GM21529 (cell line): ENCODE results near the gene SLC46A2.

Experiments
- ATAC-seq: cut with Tn5 transposase; IDR thresholded peaks from one replicate; pipeline ENCODE4 v1.9.1; 2021; ENCODE audit not compliant: unreplicated experiment

SLC46A2 gene

DNA sequence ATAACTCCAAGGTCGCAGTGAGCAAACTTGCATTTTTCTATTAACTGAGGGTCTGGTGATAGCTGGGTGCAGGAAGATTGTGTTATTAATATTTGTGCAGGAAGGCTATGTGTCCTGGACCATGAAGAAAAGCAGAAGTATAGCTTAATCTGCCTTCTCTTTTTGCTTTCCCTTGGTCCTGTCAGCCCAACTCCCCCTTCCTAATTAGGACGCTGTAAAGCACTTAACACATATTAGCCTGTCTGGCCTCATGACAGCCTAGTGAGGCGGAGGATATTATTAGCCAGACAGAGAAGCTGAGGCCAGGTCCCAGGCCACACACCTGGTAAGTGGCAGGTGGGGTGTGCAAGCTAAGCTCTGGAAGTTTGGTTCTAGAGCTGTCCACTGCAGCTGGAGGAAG is 29.5 kb downstream of the SLC46A2 start:
- ATAC-seq = no peak

DNA sequence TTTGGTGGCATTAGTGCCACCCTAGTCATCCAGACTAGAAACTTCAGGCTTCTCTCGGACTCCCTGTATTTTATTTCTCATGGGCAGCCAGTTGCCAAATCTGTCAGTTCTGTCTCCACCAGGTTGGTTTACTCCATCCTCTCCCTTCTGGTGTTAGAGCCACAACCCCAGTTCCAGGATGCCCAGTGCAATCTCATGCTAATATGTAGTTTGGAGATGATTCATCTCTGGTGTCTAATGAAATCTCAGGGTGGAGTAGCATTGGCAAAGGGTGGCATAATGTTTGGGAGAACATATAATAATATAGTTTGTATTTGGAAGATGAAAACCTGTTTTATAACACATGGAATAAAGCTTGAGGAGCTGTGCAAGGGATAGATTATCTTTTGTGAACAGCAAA is 30.2 kb downstream of the SLC46A2 start:
- no peak for ATAC-seq

DNA sequence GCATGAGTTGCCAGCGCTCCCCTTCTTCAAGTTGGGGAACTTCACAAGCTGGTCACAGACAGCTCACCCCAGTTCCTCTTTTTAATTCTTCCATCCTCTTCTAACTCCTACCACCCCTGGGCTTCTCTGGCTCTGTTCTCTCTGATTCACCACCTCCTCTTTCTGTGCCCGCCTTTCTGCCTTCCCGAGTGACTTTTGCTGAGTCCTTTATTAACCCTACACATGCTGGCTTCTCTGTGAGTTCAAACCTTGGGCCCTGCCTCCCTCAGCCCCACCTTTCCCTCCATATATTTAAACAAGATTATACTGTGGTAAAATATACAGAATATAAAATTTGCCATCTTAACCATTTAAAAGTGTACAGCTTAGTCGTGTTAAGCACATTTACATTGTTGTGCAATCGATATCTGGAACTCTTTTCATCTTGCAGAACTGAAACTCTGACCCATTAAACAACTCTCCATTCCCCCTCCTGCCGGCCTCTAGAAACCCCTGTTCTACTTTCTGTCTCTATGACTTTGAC is 32.0 kb downstream of the SLC46A2 start:
- peak; percentile 66 for ATAC-seq

DNA sequence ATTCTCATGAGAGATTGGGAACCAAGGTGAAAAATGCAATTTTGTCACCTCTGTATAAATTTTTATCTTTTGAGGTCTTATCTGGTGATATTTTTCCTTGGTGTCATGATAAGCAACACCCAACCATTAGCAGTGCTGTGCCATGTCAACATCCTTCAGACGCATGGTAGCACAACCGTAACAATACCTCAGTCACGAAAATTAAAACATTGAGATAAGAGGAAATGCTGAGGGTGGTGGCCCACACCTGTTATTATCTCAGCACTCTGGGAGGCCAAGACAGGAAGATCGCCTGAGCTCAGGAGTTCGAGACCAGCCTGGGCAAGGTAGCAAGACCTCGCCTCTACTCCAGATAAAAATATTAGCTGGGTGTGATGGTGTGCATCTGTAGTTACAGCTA is 32.7 kb downstream of the SLC46A2 start:
- no peak for ATAC-seq

DNA sequence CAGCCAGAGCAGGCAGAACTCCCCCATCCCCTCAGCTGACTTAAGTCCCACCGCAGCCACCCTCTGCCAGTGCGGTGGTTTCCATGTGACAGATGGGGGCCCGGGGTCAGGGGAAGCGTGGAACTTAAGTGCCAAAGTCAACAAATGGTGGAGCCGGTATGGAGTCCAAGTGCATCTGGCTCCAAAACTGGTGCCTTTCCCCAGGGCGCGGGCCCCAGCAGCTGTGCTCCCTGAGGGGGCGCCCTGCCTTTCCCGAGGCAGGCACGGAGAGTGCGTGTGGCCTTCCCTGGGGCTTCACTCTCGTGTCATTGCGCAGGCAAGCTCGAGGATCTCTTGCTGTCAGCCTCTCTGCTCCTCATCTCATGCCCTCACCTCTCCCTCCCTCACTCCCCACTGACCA is 33.8 kb downstream of the SLC46A2 start:
- ATAC-seq = no peak

DNA sequence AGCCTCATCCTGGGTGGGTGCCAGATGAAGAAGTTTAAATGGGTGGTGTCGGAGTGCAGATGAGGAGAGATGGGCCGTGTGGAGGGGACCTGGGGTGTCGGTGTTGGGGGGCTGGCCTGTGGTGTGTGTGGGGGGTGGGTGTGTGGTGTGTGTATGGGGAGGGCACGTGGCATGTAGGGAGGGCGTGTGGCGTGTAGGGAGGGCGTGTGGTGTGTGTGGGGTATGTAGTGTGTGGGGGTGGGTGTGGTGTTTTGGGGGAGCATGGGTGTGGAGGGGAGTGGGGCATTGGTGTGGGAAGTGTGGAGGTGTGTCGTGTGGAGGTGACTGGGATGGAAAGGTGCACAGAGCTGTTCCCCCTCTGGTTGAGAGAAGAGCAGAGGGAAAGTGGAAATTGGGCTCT is 34.5 kb downstream of the SLC46A2 start:
- ATAC-seq = no peak

DNA sequence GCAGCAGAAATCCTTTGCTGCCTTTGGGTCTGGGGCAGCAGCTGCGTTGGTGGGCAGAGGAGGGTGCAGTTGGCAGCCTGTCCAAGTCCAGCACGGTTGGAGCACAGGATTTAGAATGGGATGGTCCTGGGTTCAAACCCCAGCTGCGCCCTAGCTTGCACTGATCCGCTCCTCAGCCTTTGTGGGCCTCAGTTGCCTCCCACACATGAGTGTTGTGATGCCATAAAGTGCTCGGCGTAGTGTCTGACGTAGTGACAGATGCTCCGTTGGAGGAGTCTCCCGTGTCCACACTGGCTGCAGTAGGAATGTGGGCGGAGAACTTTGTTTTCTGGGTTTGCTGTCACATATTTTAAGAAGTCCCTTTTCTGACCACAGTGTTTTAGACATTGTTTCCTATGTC is 36.0 kb downstream of the SLC46A2 start:
- ATAC-seq = no peak

DNA sequence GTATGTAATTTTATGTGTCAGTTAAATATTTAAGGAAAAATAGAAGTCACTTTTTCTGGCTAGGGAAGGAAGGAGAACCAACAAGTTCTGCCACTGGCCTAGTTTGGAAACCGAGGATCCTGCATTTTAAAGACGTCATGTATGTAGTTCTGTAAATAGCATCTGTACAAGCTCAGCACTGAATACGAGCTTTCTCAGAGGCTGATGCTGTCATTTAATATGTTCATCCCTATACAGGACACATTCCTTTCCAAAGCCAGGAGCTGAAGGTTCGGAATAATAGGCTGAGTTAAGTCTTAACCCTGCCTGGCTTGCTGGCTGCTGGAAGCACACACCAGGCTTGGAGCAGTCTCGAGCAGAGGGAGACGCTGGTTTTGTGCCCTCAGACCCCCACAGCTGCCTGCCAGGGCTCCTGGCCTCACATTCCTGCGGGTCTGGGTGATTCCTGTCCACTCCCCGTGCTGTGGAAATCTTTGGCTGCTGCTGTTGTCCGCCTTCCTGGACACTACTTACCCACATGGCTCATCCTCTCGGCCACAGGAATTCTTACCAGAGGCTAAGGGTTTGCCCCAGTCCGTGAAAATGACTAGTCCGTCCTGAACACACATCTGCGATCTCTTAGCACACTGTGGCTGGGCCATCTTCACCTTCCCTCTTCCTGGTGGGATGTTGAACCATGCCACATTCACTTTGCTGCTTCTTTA is 36.6 kb downstream of the SLC46A2 start:
- ATAC-seq = no peak

DNA sequence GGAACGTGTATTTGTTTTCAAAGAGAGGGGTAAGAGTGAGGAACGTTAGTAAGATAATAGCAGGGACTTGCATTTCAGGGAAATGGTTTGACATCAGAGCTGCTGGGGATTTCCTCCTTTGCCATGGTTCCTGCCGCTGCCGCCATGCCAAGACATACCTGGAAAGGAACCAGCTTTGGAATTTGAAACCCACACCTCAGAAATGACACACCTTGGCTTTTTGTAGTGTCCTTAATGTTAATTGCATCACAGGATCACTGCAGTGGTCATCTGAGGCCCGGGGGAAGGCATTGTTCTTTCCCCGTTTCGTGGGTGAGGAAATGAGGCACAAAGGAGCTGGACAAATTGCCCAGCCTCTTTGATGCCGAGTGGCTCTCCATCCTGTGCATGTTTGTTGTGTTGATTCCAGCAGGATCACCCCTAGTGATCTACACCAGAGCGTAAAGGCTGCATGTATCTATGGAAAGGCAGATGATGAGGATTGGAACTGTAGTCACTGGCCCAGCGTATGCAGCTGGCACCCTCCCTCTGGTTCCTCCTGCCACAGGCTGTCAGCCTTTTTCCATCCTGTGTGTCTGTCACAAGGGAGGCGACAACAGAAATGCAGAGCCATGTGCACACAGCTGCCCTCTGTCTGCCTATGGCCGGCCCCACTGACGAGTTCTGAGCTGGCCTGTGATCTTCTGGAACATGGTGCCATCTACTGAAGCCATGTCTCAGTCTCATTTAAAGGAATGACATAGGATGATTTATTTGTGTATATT is 37.8 kb downstream of the SLC46A2 start:
- no peak for ATAC-seq

DNA sequence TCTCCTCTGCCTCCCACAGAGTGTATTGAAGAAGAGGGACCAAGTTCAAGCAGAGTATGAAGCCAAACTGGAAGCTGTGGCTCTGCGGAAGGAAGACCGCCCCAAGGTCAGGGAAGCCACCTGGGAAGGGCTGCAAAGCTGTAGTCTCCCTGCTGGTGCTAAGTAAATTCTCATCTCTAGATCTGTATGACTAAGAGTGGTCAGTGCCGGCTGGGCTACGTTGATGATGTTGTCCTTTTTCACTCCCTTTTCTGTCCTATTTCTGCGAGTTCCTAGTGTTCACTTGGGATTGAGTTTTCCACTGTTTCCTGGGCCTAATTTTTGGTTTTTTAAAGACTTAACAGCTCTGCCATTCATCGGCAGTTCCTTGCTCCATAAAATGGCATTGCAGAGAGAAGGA is 39.8 kb downstream of the SLC46A2 start:
- ATAC-seq = no peak

DNA sequence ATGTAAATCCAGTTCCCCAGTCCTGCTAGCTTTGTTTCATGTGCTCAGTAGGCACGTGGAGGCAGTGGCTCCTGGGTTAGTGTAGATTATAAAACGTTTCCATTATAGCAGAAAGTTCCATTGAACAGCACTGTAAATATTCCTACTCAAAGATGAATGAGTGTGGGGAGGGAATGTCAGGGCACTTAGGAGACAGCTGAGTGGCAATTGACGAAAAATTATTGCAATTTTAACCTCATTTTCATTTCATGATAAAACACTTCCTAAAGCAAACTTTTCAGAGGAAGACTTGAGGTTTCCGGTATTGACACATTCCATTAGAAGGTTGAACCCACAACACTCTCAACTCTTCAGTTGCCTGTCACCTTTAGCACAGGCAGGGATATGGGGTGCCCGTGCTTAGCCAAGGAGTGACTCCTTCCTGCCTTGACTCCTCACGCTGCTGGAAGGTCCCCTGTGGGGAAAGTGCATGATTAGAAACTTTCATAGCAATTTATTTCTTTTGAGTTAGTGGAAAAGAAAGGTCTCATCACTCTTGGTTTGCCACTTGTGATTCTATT is 41.2 kb downstream of the SLC46A2 start:
- no peak for ATAC-seq

DNA sequence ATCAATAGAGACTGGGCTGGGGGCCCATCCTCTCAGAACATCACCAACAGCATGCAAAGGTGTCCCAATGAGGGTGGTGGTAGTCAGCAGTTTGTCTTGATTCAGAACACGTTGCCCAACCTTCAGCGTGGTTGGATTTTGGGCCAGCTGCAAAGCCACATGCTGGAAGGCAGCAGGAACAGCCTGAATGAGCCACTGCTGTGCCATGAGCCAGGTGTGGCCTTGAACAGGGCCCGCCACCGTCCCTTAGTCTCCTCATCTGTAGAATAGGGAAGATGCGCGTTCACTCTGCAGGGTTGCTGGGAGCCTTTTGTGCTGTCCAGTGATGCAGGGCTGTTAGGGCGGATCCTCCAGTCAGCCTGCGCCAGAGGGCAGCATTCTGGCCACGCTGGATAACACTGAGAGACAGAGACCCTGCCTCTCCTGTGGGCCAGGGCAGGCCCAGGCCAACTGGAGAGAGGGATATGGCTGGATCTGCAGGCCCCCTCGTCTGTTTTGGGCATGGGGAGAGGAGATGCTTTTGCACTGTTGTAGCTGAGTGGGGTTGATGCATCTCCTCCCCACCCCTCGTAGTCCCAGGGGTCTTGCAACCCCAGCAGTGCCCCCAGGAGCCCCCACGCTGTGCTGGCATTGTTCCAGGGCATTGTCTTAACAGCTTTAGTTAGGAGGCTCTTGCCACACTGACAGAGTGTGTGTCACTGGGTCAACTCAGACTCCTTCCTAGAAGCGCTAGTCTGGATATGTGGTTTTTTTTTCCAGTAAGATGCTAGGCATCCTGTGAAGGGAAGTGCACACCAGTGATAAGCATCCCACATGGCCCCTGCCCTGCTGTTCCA is 42.1 kb downstream of the SLC46A2 start:
- ATAC-seq = no peak

DNA sequence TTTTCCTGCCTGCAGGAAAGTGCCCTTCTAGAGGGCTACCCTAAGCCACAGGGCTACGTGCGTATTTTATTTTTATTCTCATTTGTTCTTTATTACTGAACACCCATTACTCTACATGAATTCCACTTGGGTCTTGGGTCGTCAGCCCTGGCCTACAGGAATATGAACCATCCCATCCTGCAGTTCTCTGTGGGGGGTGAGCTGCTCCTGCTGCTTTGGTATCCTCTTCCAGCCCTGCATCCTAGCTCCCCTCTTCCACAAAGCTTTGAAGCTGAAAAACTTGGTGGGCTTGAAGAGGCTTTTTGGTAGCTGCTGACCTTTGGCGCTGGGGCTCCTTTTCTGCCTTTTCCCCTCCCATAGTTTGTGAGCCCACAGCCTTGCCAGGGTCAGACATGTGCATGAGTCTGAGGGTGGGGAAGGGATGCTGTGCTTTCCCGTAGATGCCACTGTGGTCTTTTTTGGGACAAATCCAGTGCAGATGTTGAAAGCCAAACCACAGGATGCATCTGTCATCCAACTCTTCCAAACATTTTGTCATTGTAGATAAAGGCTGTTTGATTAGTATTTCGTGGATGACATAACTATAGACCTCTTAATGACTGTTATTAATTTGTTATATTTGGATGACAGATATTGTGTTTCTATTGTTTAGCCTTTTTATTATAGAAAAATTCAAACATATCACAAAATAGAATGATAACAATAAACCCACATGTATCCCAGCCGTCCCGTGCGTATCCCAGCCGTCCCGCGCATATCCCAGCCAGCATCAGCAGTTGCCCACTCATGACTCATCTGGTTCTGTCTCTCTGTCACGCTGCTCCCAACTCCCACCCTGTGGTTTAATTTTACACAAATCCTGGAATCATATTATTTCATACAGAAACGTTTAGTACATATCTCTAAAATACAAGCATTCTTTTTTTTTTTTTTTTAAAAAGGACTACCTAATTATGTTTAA is 43.9 kb downstream of the SLC46A2 start:
- no peak for ATAC-seq

DNA sequence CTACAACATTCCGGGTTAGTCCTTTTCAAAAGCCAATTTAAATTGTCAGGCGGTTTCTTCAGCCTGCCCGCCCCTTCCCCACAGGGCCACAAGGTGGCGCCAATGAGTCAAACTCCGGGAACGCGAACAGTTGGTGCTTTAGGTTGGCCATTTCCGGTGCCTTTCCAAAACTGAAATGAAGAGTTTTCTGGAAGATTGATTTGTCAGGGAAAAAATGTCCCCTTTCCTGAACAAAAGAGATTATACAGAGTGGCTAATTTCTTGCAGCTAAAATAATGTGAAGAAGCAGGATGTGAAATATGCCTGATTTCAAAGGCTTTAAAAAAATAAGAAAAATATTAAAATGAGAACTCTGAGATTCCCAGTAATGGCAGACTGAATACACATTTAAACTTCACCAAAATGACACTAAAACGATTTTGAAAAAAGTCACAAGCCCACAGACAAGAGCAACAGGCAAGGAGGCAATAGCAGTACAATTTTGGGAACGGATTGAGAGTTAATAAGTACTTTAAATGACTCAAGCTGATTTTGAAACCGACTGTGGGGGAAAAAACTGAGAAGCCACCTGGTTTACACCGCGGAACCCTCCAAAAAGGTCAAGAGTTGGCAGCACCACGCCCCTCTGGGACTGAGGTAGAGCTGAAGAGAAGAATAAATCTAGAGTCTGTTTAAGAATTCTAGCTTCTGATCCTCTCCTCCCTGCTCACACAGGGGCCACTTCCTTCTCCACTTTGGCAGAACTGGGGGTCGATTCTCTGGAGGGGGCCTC is 45.7 kb downstream of the SLC46A2 start:
- peak; percentile 82 for ATAC-seq

DNA sequence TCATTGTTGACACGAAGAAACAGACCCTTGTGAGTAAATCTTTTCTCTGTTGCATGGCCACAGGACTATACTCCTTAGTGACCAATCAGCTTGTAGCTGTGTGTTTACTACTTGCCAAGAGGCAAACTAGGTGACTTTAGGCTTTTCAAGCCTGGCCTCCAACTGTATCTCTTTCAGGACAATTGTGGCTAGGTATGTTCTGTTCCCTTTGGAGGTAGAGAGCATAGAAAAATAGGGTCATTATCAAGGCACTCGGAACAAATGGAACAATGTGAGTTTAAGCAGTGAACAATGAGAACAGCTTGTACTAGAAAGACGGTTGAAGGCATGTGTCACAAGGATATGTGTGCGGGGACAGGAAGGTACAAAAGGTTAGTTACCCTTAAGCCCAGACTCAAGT is 48.1 kb downstream of the SLC46A2 start:
- ATAC-seq = no peak

DNA sequence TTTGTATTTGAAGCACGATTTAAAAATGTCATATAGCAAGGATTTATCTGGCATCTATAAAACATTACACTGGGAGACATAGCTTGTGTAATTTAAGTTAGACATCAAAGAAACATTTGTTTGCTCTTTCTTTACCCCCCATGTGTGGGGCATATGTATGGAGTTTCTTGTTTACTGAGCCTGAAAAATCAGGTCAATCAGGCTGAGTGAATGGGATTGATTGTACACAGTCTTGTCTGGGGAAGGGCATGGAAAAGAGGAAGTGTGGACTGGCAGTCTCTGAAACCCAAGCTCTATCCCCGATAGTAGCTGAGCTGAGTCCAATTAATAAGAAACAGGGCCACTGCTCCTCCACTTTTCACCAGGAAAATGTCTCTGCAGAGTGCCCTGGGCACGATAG is 49.4 kb downstream of the SLC46A2 start:
- ATAC-seq = no peak

DNA sequence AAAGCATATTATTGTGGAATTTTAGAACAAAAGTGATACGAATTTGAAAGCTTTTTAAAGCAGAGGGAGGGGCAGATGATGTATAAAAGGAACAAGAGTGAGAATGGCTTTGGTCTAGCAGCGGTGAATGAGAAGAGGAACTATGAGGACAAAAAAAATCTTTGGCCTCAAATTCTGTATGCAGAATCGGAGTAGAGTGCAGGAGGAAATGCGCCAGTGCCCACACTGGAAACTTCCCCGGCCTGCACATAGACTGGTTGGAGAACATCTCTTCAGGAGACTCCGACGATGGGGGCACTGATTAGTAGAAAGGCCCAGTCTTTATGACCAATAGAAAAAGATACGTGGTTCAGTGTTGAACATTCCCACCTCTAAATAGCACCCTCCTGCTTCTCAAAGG is 51.3 kb downstream of the SLC46A2 start:
- ATAC-seq = no peak

DNA sequence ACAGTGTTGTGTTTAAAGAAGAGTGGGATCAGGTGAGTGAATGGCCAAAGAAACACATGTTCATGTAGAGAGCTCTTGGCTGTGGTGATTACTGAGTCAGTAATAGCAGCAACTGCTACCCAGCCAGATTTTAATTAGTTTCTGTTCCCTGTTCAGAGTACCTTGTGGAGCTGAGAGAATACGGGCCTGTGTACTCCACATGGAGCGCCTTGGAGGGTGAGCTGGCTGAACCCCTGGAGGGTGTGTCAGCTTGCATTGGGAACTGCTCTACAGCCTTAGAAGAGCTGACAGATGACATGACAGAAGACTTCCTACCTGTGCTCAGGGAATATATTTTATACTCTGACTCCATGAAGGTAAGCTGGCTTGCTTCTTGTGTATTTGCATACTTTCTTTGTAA is 52.3 kb downstream of the SLC46A2 start:
- no peak for ATAC-seq

DNA sequence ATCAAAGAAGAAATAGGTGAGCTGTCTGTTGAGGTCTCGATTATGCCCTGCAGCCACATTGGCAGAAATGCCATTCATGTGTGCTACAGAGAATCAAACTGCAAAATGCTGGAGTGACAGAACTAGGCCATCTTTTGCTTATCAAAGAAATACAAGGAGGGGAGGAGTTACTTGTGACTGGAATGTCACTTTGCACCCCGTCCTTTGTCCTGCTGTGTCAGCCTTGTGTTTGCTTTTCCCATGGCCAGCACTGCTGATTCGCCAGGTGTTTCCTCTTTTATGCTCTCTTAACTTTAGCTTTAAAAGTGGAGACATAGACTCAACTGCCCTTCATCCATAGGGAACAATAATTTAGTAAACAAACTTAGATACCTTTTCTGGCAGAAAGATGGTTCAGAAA is 54.3 kb downstream of the SLC46A2 start:
- no peak for ATAC-seq
